ENCODE measurements around the gene CORO2A.

GRCh38 chr9:98124637-98125426, 67.6 kb downstream of the CORO2A start:
- no peak for TF ChIP-seq CTCF (IDR thresholded peaks at IDR 0.05)
- TF ChIP-seq EP300 (IDR thresholded peaks at IDR 0.05): no peak
- TF ChIP-seq POLR2AphosphoS5 (IDR thresholded peaks at IDR 0.05): no peak
- no peak for TF ChIP-seq POLR2A (IDR thresholded peaks at IDR 0.05)
